ENCODE measurements around the gene FGF18. TPM values are rescaled to one million over a fixed set of nuclear protein-coding genes. Genes with fewer than 3 reads are reported as not detected.

Gene FGF18
- total and polyA plus RNA-seq, 2 of the 4 experiments (the other 2 are of a cell fraction), result 0.15 TPM; not detected in 1

GRCh38 chr5:171451421-171451820 lies 32.0 kb downstream of the FGF18 start:
- Histone ChIP-seq H3K18ac (ENCODE audit: low read depth, low read length) (no peak overlapping the region), H2BK120ac (ENCODE audit: low read depth, low read length) (peak overlapping the region; percentile 55), H2BK15ac (ENCODE audit: low read depth, low read length) (no peak overlapping the region), H3K27me3 (ENCODE audit: control insufficient read depth, insufficient read depth, low read length) (no peaks in the 10 kb centered on the region; the same call in 1 of the 2 replicates), H2AK9ac (replicated peaks; ENCODE audit: low read depth, low read length, poor library complexity) (peak overlapping the region; percentile 20), H2BK20ac (ENCODE audit: low read depth, low read length) (no peak overlapping the region), H4K91ac (ENCODE audit: insufficient read depth, low read depth, low read length) (peak overlapping the region; percentile 47; the same call in 1 of the 2 replicates), H3K4me3 (ENCODE audit: insufficient read depth, low read depth, low read length) (no peak overlapping the region), H4K5ac (ENCODE audit: low read depth, low read length) (no peak overlapping the region), H3K4me1 (ENCODE audit: control insufficient read depth, insufficient read depth, low read length) (peaks cover 6% of the 10 kb centered on the region; the same call in 1 of the 2 replicates), H4K20me1 (ENCODE audit: insufficient read depth, low read length) (no peaks in the 10 kb centered on the region), H3K56ac (ENCODE audit: extremely low read depth, insufficient read depth, low read length) (no peak overlapping the region), H3K36me3 (ENCODE audit: control insufficient read depth, insufficient read depth, low read length) (no peaks in the 10 kb centered on the region), H4K8ac (ENCODE audit: low read depth in 2 of 2, low read length in 2 of 2) (peak overlapping the region in 1 of 2 experiments; percentile 31; a peak in 1 of 4 replicates), H3K4me2 (ENCODE audit: low read depth, low read length) (peak overlapping the region; percentile 59; the same call in 1 of the 2 replicates), H3K79me1 (ENCODE audit: low read depth in 1 of 2, low read length in 2 of 2) (no peaks in the 10 kb centered on the region), H2BK5ac (ENCODE audit: low read depth, low read length, poor library complexity, severe bottlenecking) (no peak overlapping the region), H2AFZ (replicated peaks; ENCODE audit: low read length, poor library complexity) (peak overlapping the region; percentile 84), H3K4ac (ENCODE audit: low read depth, low read length) (peak overlapping the region; percentile 60; the same call in 1 of the 2 replicates), H3K27ac (ENCODE audit: insufficient read depth, low read length) (peak overlapping the region; percentile 25; the same call in 1 of the 2 replicates), H3K23ac (ENCODE audit: low read depth, low read length) (no peak overlapping the region), H3K9ac (ENCODE audit: low read depth, low read length) (no peak overlapping the region), H3K14ac (replicated peaks; ENCODE audit: low read depth, low read length) (no peak overlapping the region), H2AK5ac (ENCODE audit: low read depth, low read length) (peak overlapping the region; percentile 57), H3K9me3 (ENCODE audit: control insufficient read depth, insufficient read depth, low read length) (no peaks in the 10 kb centered on the region), H3K9me1 (ENCODE audit: insufficient read depth, low read length) (peaks cover 4% of the 10 kb centered on the region; the same call in 1 of the 2 replicates)
- TF ChIP-seq CHD1 (IDR thresholded peaks at IDR 0.05; ENCODE audit: low read depth, low read length), result no peak
- no peak for TF ChIP-seq CTCF (conservative IDR thresholded peaks at IDR 0.05; ENCODE audit: low read depth, low read length)
- ChIA-PET CTCF (no interaction called here), POLR2A (ENCODE audit: unreplicated experiment) (no interaction called here)
- WGBS, 2 experiments (ENCODE audit: extremely low coverage in 2 of 2, insufficient read length in 1 of 2), result 86% methylated on average over 7 of the region's 17 CpGs; no CpG with 5 or more reads in 1 of the 2 experiments
- intact Hi-C loops (cut with micrococcal nuclease) (loop anchor here (2.0 kb wide), 1 partner anchor 69 kb away; no protein-coding TSS in a partner anchor), in situ Hi-C loops (cut with MboI; ENCODE audit: low sequenced_read_pairs) (no loop called here), dilution Hi-C loops (cut with HindIII; ENCODE audit: low sequenced_read_pairs, unreplicated experiment) (no loop called here)
- ATAC-seq (ENCODE audit: low read depth), result peak; percentile 5; the same call in 1 of the 2 replicates
- no peak for DNase-seq
- BruUV-seq (replicated peaks), result no TSS peak
